T-cell (primary cell): ENCODE measurements around the gene REL. TPM values are rescaled to one million over a fixed set of nuclear protein-coding genes. Genes with fewer than 3 reads are reported as not detected.

ENCODE experiments used
- ATAC-seq, 4 experiments: fragments of 200-7000 bp in 3 of 4; fragments of 150-1000 bp in 1 of 4; cut with Tn5 transposase; replicated peaks in 1 of 4; 1 replicate in 3 of 4; 2 replicates in 1 of 4; pipeline ENCODE4 v1.10.0; 2021; ENCODE audit warnings: moderate library complexity in 3 of 4, mild to moderate bottlenecking in 2 of 4, moderate number of reproducible peaks in 1 of 4
- CTCF ChIA-PET, 2 donors: fragments of 300-600 bp; sonication (Branson Sonifier 250); formaldehyde crosslinking; loops; one replicate each; lab custom pipeline; 2022; ENCODE audit warnings: antibody characterized with exemption in 2 of 2; lab: Charles Lee
- POLR2A ChIA-PET, 2 donors: fragments of 300-600 bp; sonication (Branson Sonifier 250); formaldehyde crosslinking; loops; one replicate each; lab custom pipeline; 2022; ENCODE audit warnings: antibody characterized with exemption in 2 of 2; lab: Charles Lee
- DNase-seq, 35 experiments: peaks; one replicate each; pipeline versions ENCODE4 v3.0.0 to v3.0.0-alpha.2; 2013 to 2023
- H3K27ac ChIP-seq: one replicate; pipeline ENCODE4 v1.5.1; 2013; ENCODE audit warnings: low read length
- H3K27me3 ChIP-seq, 2 experiments: replicated peaks in 1 of 2; 1 replicate in 1 of 2; 2 replicates in 1 of 2; pipeline versions ENCODE4 v1.6.1 to v1.7.0; 2013; ENCODE audit warnings: low read length in 1 of 2, mixed read lengths in 1 of 2; ENCODE audit not compliant: control insufficient read depth in 2 of 2, insufficient read depth in 2 of 2; ENCODE audit errors: extremely low read depth in 1 of 2
- H3K36me3 ChIP-seq, 2 donors: 1 replicate in 1 of 2; 2 replicates in 1 of 2; pipeline versions ENCODE4 v1.6.1 to v1.7.0; 2013; ENCODE audit warnings: low read length in 1 of 2; ENCODE audit not compliant: control insufficient read depth in 2 of 2, insufficient read depth in 1 of 2; ENCODE audit errors: extremely low read depth in 1 of 2
- H3K4me1 ChIP-seq, 2 experiments: 1 replicate in 1 of 2; 2 replicates in 1 of 2; pipeline versions ENCODE4 v1.6.1 to v1.7.0; 2013; ENCODE audit warnings: low read length in 2 of 2, mixed read lengths in 1 of 2; ENCODE audit not compliant: insufficient read depth in 2 of 2, control insufficient read depth in 1 of 2; ENCODE audit errors: extremely low read depth in 1 of 2
- H3K4me3 ChIP-seq, 2 donors: 1 replicate in 1 of 2; 2 replicates in 1 of 2; pipeline versions ENCODE4 v1.5.1 to v1.7.0; 2013; ENCODE audit warnings: mild to moderate bottlenecking in 2 of 2, low read length in 1 of 2, moderate library complexity in 1 of 2; ENCODE audit not compliant: control insufficient read depth in 1 of 2; ENCODE audit errors: extremely low read depth in 1 of 2
- H3K9me3 ChIP-seq: 2 replicates; pipeline ENCODE4 v1.7.0; 2013
- H3K27ac Mint-ChIP-seq, 2 donors: one replicate each; pipeline ENCODE4 v1.8.0; 2020 to 2021; ENCODE audit warnings: mild to moderate bottlenecking in 2 of 2, mixed read lengths in 2 of 2
- H3K27me3 Mint-ChIP-seq, 2 donors: one replicate each; pipeline ENCODE4 v1.8.0; 2021 to 2022; ENCODE audit warnings: mixed read lengths in 2 of 2
- H3K36me3 Mint-ChIP-seq: one replicate; pipeline ENCODE4 v1.8.0; 2021; ENCODE audit warnings: mixed read lengths
- H3K4me1 Mint-ChIP-seq, 3 donors: one replicate each; pipeline ENCODE4 v1.8.0; 2020 to 2022; ENCODE audit warnings: mixed read lengths in 3 of 3, mild to moderate bottlenecking in 1 of 3
- H3K4me3 Mint-ChIP-seq, 3 donors: one replicate each; pipeline ENCODE4 v1.8.0; 2020 to 2022; ENCODE audit warnings: mild to moderate bottlenecking in 3 of 3, mixed read lengths in 3 of 3, moderate library complexity in 3 of 3
- H3K9me3 Mint-ChIP-seq, 3 donors: one replicate each; pipeline ENCODE4 v1.8.0; 2020 to 2022; ENCODE audit warnings: mixed read lengths in 3 of 3
- WGBS: methylation state at CpG from one replicate; pipeline ENCODE4 v1.1.5; 2013; ENCODE audit warnings: missing lambda C conversion rate; ENCODE audit not compliant: insufficient coverage; 5-methylcytosine and 5-hydroxymethylcytosine counted together
- total RNA-seq, 35 experiments: library from RNA in 6 of 35; stranded (reverse) in 6 of 35; fragments of 120-200 nt in 1 of 35; gene quantifications; one replicate each; pipeline versions ENCODE4 v1.2.1 to v1.2.4 and lab custom pipeline; 2013 to 2026

REL gene
- total RNA-seq, 5 donors from 2014 or later (not counting 1 experiment from before 2014, with no cell fraction given) = 19.9 to 69.9 (median 25.1) TPM

DNA sequence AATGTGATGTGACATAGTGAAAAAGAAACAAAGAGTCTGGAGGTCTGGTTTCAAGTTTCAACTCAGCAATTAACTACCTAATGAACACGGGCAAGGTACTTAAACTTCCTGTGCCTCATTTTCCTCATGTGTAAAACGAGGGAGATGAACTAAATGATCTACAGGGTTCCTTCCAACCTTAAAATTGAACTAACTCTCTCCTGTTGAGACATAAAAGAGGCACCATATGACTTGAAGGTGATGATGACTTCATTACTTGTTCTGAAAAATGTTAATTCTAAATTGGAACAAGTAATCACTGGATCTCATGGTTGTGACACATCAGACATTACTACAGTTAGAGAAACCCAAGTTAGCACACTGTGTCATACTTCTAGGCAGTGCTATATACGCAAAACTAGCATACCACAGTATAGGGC, 8.9 kb upstream of the REL start:
- no peak for DNase-seq
- Histone ChIP-seq H3K9me3 (no peaks in the 10 kb centered on the region), H3K27ac (no peak overlapping the region), H3K27me3 (no peaks in the 10 kb centered on the region), H3K4me1 (peaks cover 0 to 11% of the 10 kb centered on the region in 2 experiments), H3K36me3 (peaks cover 0 to 2% of the 10 kb centered on the region in 2 donors), H3K4me3 (no peak overlapping the region)
- no peak overlapping the region for H3K4me3 Mint-ChIP-seq
- no peaks in the 10 kb centered on the region for H3K27me3 Mint-ChIP-seq
- WGBS = no CpG with 5 or more reads among the region's 3 CpGs
- peaks cover 5% of the 10 kb centered on the region for H3K36me3 Mint-ChIP-seq
- ChIA-PET CTCF (interaction anchor here in 1 of 2 donors (0.7 kb wide), 1 partner anchor 54 kb away, joined by 9 read pairs; no protein-coding TSS in a partner anchor), POLR2A (no interaction called here)
- peaks cover 5 to 7% (median 5%) of the 10 kb centered on the region in 3 donors for H3K9me3 Mint-ChIP-seq
- no peak for ATAC-seq
- H3K27ac Mint-ChIP-seq = peak overlapping the region in 1 of 2 donors; percentile 16
- H3K4me1 Mint-ChIP-seq = peaks cover 6 to 21% (median 11%) of the 10 kb centered on the region in 3 donors

DNA sequence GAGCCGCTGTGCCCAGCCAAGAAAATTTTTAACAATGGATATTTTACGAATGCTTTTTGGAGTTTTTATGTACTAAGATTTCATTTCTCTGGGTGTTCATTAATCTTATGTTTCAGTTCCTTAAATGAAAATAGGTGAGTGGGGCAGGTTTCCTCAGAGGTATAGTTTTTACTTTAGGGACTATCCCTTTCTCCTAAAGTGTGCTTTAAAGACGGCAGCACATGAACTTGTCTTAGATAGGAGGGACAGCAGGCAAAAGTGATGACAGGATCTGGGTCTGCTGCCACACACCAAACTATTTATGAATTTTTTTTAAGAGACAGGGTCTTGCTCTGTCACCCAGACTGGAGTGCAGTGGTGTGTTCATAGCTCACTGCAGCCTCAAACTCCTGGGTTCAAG, 8.0 kb upstream of the REL start:
- Histone ChIP-seq H3K27me3 (no peaks in the 10 kb centered on the region), H3K27ac (no peak overlapping the region), H3K4me1 (peaks cover 0 to 2% of the 10 kb centered on the region in 2 experiments), H3K4me3 (no peak overlapping the region), H3K36me3 (peaks cover 0 to 2% of the 10 kb centered on the region in 2 donors), H3K9me3 (no peaks in the 10 kb centered on the region)
- POLR2A ChIA-PET = interaction anchor here in 1 of 2 donors (0.7 kb wide), 1 partner anchor 42 kb away, joined by 3 read pairs; no protein-coding TSS in a partner anchor
- Mint-ChIP-seq H3K4me1 (peaks cover 0 to 13% (median 4%) of the 10 kb centered on the region in 3 donors), H3K36me3 (no peaks in the 10 kb centered on the region), H3K4me3 (no peak overlapping the region), H3K9me3 (no peaks in the 10 kb centered on the region), H3K27me3 (no peaks in the 10 kb centered on the region), H3K27ac (no peak overlapping the region)
- CTCF ChIA-PET = interaction anchor here (0.6 to 0.7 kb wide), 2 partner anchors 9 to 55 kb away, joined by 3 to 9 read pairs; no protein-coding TSS in a partner anchor
- no CpG with 5 or more reads among the region's 3 CpGs for WGBS
- ATAC-seq (no peak), DNase-seq (no peak)

DNA sequence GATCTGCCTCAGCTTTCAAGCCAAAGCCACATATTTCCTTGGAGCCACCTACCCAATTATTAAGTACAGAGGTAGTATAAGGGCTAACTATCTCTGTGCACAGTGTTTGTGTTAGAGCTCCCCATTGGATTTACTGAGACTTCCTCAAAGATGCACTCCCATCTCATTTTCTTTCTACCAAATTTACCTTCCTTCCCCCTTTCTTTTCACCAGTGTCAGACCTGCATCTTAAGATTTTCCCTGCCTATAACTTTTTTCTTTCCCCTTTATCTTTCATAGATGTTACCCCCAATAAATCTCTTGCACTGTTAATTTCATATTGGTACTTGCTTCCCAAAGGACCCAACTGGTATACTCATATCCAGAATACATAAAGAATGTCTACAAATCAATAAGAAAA, 5.9 kb upstream of the REL start:
- Mint-ChIP-seq H3K27ac (no peak overlapping the region), H3K4me1 (peaks cover 1 to 14% (median 7%) of the 10 kb centered on the region in 3 donors), H3K4me3 (no peak overlapping the region), H3K36me3 (no peaks in the 10 kb centered on the region), H3K27me3 (no peaks in the 10 kb centered on the region), H3K9me3 (no peaks in the 10 kb centered on the region)
- Histone ChIP-seq H3K36me3 (no peaks in the 10 kb centered on the region), H3K4me3 (no peak overlapping the region), H3K9me3 (no peaks in the 10 kb centered on the region), H3K4me1 (peaks cover 3 to 4% of the 10 kb centered on the region in 2 experiments), H3K27ac (no peak overlapping the region), H3K27me3 (no peaks in the 10 kb centered on the region)
- DNase-seq (no peak), ATAC-seq (no peak)
- CTCF ChIA-PET = no interaction called here
- POLR2A ChIA-PET = no interaction called here

DNA sequence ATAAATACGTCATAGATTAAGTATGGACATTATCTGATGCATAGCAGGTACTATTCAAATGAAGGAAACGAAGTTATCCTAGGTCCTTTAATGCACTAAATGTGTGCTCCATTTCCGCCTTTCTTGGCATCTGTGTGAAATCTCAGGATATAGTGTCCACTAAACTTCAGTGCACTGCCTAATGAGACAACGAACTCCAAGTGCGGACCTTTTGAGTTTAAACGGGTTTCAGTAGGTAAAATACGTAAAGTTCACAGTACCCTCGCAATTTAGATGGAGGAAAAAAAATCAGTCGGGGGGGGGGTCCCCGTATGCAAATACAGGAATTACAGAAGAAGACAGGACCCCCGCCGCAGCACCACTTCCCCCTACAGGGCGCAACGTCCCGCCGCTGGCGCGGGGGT, 729 bp upstream of the REL start:
- no peaks in the 10 kb centered on the region for H3K9me3 ChIP-seq
- Mint-ChIP-seq H3K27ac (peak overlapping the region; percentile 87 to 93), H3K9me3 (no peaks in the 10 kb centered on the region), H3K36me3 (no peaks in the 10 kb centered on the region), H3K4me3 (peak overlapping the region; percentile 86 to 92 (median 90)), H3K4me1 (peaks cover 28 to 31% (median 29%) of the 10 kb centered on the region in 3 donors), H3K27me3 (no peaks in the 10 kb centered on the region)
- no peak for ATAC-seq
- WGBS = 0% methylated on average over 4 of the region's 18 CpGs
- peaks cover 3 to 18% of the 10 kb centered on the region in 2 experiments for H3K4me1 ChIP-seq
- H3K4me3 ChIP-seq = peak overlapping the region; percentile 77 to 96
- CTCF ChIA-PET = interaction anchor here (0.5 to 1.1 kb wide), 3 partner anchors 17 to 85 kb away, joined by 3 to 5 read pairs (median 4); no protein-coding TSS in a partner anchor
- H3K36me3 ChIP-seq = no peaks in the 10 kb centered on the region
- DNase-seq = peak in 1 of 35 experiments; percentile 67
- H3K27ac ChIP-seq = peak overlapping the region; percentile 100
- no peaks in the 10 kb centered on the region for H3K27me3 ChIP-seq
- POLR2A ChIA-PET = interaction anchor here in 1 of 2 donors (0.6 to 1.4 kb wide), 3 partner anchors 106 to 297 kb away, joined by 3 to 4 read pairs (median 3); partner anchors contain the start of gene PAPOLG

DNA sequence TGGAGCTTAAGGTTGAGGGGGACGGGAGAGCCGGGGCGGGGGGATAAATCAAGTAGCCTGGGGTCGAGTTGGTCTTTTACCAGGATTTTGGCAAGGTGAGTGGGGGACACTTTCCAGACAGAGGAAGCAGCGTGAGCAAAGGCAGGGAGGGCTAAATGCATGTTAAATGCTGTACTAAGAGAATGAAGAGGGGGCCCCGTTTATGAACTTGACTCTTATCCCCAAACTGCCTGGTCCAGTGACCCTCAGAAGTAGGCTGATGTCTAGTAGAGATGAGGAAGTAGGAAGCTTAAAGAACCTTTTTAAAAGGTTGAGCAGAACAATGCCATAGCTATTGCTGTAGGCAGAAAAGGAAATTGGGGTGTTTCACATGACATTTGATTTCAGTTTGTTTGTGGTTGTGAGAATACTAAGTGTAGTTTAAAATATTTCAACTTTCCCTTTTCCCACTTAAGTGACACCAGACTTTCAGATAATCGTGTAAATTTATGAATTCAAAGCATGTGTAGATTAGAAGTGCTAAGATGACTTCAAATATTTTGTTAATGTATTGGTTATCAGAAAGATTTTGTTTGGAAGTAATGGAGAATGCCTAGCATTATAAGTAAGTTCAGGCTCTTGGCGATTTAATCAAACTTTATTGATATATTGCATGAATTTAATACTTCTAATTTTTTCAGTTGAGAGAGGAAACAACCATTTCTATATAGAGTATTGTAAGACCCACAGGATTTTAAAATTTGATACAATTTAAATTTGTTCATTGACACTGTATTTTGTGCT, 1.8 kb downstream of the REL start:
- Histone ChIP-seq H3K27me3 (no peaks in the 10 kb centered on the region), H3K4me3 (peak overlapping the region; percentile 89 to 96), H3K27ac (peak overlapping the region; percentile 100), H3K9me3 (no peaks in the 10 kb centered on the region), H3K4me1 (peaks cover 3 to 30% of the 10 kb centered on the region in 2 experiments), H3K36me3 (no peaks in the 10 kb centered on the region)
- no peaks in the 10 kb centered on the region for H3K9me3 Mint-ChIP-seq
- ChIA-PET POLR2A (interaction anchor here (0.6 to 2.1 kb wide), 14 partner anchors 9 to 1045 kb away, joined by 3 to 13 read pairs (median 4); partner anchors contain the start of gene PAPOLG (in 1 of the 2)), CTCF (interaction anchor here (0.6 to 1.6 kb wide), 13 partner anchors 8 to 1023 kb away, joined by 3 to 10 read pairs (median 3); no protein-coding TSS in a partner anchor)
- peak overlapping the region; percentile 87 to 93 for H3K27ac Mint-ChIP-seq
- H3K27me3 Mint-ChIP-seq = no peaks in the 10 kb centered on the region
- peak overlapping the region; percentile 86 to 92 (median 90) for H3K4me3 Mint-ChIP-seq
- 0% methylated on average over 3 of the region's 8 CpGs for WGBS
- peaks cover 45 to 50% (median 47%) of the 10 kb centered on the region in 3 donors for H3K4me1 Mint-ChIP-seq
- DNase-seq (peak in 8 of 35 experiments; percentile 4 to 59 (median 15)), ATAC-seq (no peak)
- peaks cover 5% of the 10 kb centered on the region for H3K36me3 Mint-ChIP-seq

DNA sequence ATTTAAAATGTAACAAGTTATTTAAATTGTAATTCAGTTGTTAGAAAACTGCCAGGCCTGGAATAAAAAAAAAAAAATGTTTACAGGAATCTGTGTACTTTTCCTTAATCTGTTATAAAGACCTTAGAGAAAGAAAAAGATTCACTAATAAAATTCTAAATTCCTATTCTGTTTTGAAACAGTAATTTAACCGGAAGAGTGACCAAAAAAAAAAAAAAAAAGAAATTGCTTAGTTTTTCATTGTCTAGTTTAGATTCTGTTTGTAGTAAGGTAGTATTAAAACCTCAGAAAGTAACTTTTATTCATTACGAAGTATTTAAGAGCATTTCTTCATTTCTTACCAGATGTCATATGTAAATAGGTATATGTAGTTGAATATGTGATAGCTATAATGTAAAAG, 2.5 kb downstream of the REL start:
- no peaks in the 10 kb centered on the region for H3K27me3 ChIP-seq
- WGBS = no CpG with 5 or more reads among the region's 2 CpGs
- no peaks in the 10 kb centered on the region for H3K36me3 ChIP-seq
- peaks cover 3 to 30% of the 10 kb centered on the region in 2 experiments for H3K4me1 ChIP-seq
- ATAC-seq (no peak), DNase-seq (no peak)
- Mint-ChIP-seq H3K4me3 (peak overlapping the region; percentile 86 to 92 (median 90)), H3K27ac (peak overlapping the region in 1 of 2 donors; percentile 87), H3K36me3 (peaks cover 11% of the 10 kb centered on the region), H3K27me3 (no peaks in the 10 kb centered on the region), H3K4me1 (peaks cover 53 to 57% (median 54%) of the 10 kb centered on the region in 3 donors), H3K9me3 (no peaks in the 10 kb centered on the region)
- H3K4me3 ChIP-seq = peak overlapping the region in 1 of 2 donors; percentile 96
- CTCF ChIA-PET = interaction anchor here (0.6 to 1.5 kb wide), 5 partner anchors 11 to 1312 kb away, joined by 5 to 7 read pairs (median 5); partner anchors contain the start of gene B3GNT2 (in 1 of the 2)
- POLR2A ChIA-PET = interaction anchor here (0.5 to 1.5 kb wide), 5 partner anchors 65 to 128 kb away, joined by 4 to 14 read pairs (median 10); no protein-coding TSS in a partner anchor
- H3K9me3 ChIP-seq = no peaks in the 10 kb centered on the region
- peak overlapping the region; percentile 100 for H3K27ac ChIP-seq
